ENCODE measurements around the gene EXOC7. TPM values are rescaled to one million over a fixed set of nuclear protein-coding genes. Genes with fewer than 3 reads are reported as not detected.

Gene EXOC7
- total and polyA plus RNA-seq, 4 donors: 25.7 to 138 (median 100) TPM

- Histone ChIP-seq H3K27me3 (ENCODE audit: control insufficient read depth in 1 of 2, insufficient read depth in 2 of 2, low read length in 1 of 2) (no peaks in the 10 kb centered on the region), H3K27ac (ENCODE audit: low read depth in 1 of 2, low read length in 2 of 2) (no peak overlapping the region), H3K36me3 (ENCODE audit: control insufficient read depth in 1 of 2, insufficient read depth in 2 of 2, low read length in 1 of 2) (no peaks in the 10 kb centered on the region), H3K9me3 (ENCODE audit: control insufficient read depth, low read length) (no peaks in the 10 kb centered on the region), H3K4me3 (ENCODE audit: low read length in 2 of 2) (no peak overlapping the region), H3K4me1 (ENCODE audit: control insufficient read depth in 1 of 2, insufficient read depth in 2 of 2, low read length in 2 of 2) (no peaks in the 10 kb centered on the region)
- WGBS, 2 donors: 89 to 91% methylated on average over 7 of the region's 7 CpGs
- DNase-seq (no peak), ATAC-seq (ENCODE audit: low FRiP score) (no peak)
- intact Hi-C loops (cut with DNase I): no loop called here
Observed at GRCh38 chr17:76115138-76115754, 11.7 kb upstream of the EXOC7 start.

DNA sequence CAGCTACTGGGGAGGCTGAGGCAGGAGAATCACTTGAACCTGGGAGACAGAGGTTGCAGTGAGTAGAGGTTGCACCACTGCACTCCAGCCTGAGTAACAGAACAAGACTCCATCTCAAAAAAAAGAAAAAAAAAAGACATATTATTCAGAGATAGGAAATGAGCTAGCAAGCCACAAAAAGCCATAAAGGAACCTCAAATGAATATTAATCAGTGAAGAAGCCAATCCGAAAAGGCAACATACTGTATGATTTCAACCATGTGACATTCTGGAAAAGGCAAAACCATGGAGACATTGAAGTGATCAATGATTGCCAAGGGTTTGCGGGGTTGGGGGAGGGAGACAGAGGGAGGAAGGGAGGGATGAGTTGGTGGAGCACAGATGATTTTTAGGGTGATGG is 8.4 kb upstream of the EXOC7 start:
- no peaks in the 10 kb centered on the region for H3K27me3 ChIP-seq (ENCODE audit: control insufficient read depth in 1 of 2, insufficient read depth in 2 of 2, low read length in 1 of 2)
- DNase-seq: no peak
- no peaks in the 10 kb centered on the region for H3K4me1 ChIP-seq (ENCODE audit: control insufficient read depth in 1 of 2, insufficient read depth in 2 of 2, low read length in 2 of 2)
- WGBS, 2 donors: 85 to 95% methylated on average over 2 of the region's 2 CpGs
- no peak overlapping the region for H3K27ac ChIP-seq (ENCODE audit: low read depth in 1 of 2, low read length in 2 of 2)
- no peaks in the 10 kb centered on the region for H3K36me3 ChIP-seq (ENCODE audit: control insufficient read depth in 1 of 2, insufficient read depth in 2 of 2, low read length in 1 of 2)
- no peaks in the 10 kb centered on the region for H3K9me3 ChIP-seq (ENCODE audit: control insufficient read depth, low read length)
- H3K4me3 ChIP-seq (ENCODE audit: low read length in 2 of 2): no peak overlapping the region
- intact Hi-C loops (cut with DNase I): no loop called here
- ATAC-seq (ENCODE audit: low FRiP score): no peak

DNA sequence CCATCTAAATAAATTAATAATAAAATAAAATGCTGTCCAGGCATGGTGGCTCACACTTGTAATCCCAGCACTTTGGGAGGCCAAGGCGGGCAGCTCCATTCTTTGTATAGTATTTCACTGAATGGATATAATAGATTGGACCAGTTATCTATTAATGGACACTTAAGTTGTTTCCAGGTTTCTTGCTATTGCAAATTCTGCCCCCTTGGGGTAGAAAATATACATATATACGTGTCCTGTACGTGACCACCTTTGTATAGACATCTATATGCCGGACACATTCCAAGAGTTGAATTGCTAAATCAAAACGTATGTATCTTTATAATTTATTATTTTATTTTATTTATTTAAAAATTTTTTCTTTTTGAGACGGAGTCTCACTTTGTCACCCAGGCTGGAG is 3.9 kb upstream of the EXOC7 start:
- Histone ChIP-seq H3K27me3 (ENCODE audit: control insufficient read depth in 1 of 2, insufficient read depth in 2 of 2, low read length in 1 of 2) (no peaks in the 10 kb centered on the region), H3K4me3 (ENCODE audit: low read length in 2 of 2) (no peak overlapping the region), H3K4me1 (ENCODE audit: control insufficient read depth in 1 of 2, insufficient read depth in 2 of 2, low read length in 2 of 2) (peaks cover 0 to 2% of the 10 kb centered on the region in 2 donors), H3K36me3 (ENCODE audit: control insufficient read depth in 1 of 2, insufficient read depth in 2 of 2, low read length in 1 of 2) (no peaks in the 10 kb centered on the region), H3K9me3 (ENCODE audit: control insufficient read depth, low read length) (no peaks in the 10 kb centered on the region), H3K27ac (ENCODE audit: low read depth in 1 of 2, low read length in 2 of 2) (no peak overlapping the region)
- DNase-seq (no peak), ATAC-seq (ENCODE audit: low FRiP score) (no peak)
- WGBS, 2 donors: 91 to 94% methylated on average over 6 of the region's 6 CpGs
- intact Hi-C loops (cut with DNase I): no loop called here

DNA sequence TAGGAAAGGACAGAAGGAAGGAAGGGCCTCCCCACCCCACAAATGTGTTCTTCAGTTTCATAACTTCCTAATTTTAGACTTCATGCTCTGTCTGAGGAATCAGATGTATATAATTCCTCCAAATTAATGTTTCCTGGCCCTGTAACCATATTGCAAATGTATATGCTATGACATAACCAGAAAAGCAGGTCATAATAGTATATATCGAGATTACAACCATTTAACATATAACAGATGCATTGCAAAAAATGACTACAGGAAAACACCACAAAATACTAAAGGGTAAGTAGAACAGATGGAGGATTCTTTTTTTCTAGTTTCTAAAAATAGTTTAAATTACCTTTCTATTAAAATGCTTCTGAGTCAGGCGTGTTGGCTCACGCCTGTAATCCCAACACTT is 3.1 kb upstream of the EXOC7 start:
- intact Hi-C loops (cut with DNase I): no loop called here
- Histone ChIP-seq H3K36me3 (ENCODE audit: control insufficient read depth in 1 of 2, insufficient read depth in 2 of 2, low read length in 1 of 2) (no peaks in the 10 kb centered on the region), H3K4me3 (ENCODE audit: low read length in 2 of 2) (no peak overlapping the region), H3K27me3 (ENCODE audit: control insufficient read depth in 1 of 2, insufficient read depth in 2 of 2, low read length in 1 of 2) (no peaks in the 10 kb centered on the region), H3K9me3 (ENCODE audit: control insufficient read depth, low read length) (no peaks in the 10 kb centered on the region), H3K27ac (ENCODE audit: low read depth in 1 of 2, low read length in 2 of 2) (no peak overlapping the region), H3K4me1 (ENCODE audit: control insufficient read depth in 1 of 2, insufficient read depth in 2 of 2, low read length in 2 of 2) (peaks cover 0 to 2% of the 10 kb centered on the region in 2 donors)
- ATAC-seq (ENCODE audit: low FRiP score) (no peak), DNase-seq (no peak)
- 71 to 74% methylated on average over 3 of the region's 3 CpGs for WGBS, 2 donors

DNA sequence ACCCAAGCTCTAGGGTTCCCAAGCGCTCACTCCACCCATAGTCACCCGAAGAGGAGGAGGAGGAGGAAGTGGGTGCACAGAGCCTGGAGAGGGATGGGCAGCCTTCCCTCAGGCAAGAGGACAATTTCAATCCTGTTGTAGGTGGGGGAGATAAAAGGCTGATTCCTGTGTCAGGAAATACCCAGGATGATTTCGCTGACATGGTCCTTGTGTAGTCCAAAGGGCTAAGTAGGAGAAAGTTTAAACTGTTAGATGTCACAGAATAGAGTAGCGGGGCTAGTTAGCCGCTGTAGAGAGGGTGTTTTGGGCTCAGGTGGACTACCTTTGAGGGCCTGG is 1.3 kb upstream of the EXOC7 start:
- peaks cover 0 to 2% of the 10 kb centered on the region in 2 donors for H3K4me1 ChIP-seq (ENCODE audit: control insufficient read depth in 1 of 2, insufficient read depth in 2 of 2, low read length in 2 of 2)
- no peaks in the 10 kb centered on the region for H3K27me3 ChIP-seq (ENCODE audit: control insufficient read depth in 1 of 2, insufficient read depth in 2 of 2, low read length in 1 of 2)
- H3K9me3 ChIP-seq (ENCODE audit: control insufficient read depth, low read length): no peaks in the 10 kb centered on the region
- 76 to 91% methylated on average over 5 of the region's 5 CpGs for WGBS, 2 donors
- DNase-seq (no peak), ATAC-seq (ENCODE audit: low FRiP score) (no peak)
- intact Hi-C loops (cut with DNase I): no loop called here
- H3K36me3 ChIP-seq (ENCODE audit: control insufficient read depth in 1 of 2, insufficient read depth in 2 of 2, low read length in 1 of 2): no peaks in the 10 kb centered on the region
- no peak overlapping the region for H3K4me3 ChIP-seq (ENCODE audit: low read length in 2 of 2)
- H3K27ac ChIP-seq (ENCODE audit: low read depth in 1 of 2, low read length in 2 of 2): no peak overlapping the region

DNA sequence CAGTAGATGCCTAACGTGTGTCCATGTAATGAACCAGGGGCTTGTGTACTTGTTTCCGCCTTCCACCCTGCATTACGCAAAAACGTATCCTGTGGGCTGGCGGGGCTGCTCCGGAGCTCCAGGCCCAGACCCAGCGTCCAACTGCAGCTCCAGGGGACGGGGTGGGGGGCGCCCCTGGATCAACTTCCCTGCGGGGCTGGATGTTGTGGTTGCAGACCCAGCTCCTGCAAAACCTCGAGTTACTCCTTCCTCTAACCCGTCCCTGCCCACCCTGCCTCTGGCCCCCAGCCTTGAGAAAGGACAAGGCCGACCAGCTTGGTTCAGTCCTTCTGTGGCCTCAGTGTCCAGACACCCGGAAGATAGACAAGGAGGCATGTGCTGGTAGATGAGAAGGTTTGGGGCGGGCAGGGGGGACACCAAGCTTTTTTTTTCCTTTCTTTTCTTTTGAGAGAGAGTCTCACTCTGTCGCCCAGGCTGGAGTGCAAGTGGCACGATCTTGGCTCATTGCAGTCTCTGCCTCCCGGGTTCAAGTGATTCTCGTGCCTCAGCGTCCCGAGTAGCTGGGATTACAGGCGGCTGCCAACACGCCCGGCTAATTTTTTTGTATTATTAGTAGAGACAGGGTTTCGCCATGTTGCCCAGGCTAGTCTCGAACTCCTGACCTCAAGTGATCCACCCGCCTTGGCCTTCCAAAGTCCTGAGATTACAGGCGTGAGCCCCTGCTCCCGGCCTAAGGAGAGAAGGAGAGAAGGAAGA is 731 bp upstream of the EXOC7 start:
- Histone ChIP-seq H3K4me1 (ENCODE audit: control insufficient read depth in 1 of 2, insufficient read depth in 2 of 2, low read length in 2 of 2) (peaks cover 0 to 2% of the 10 kb centered on the region in 2 donors), H3K4me3 (ENCODE audit: low read length in 2 of 2) (peak overlapping the region in 1 of 2 donors; percentile 65), H3K36me3 (ENCODE audit: control insufficient read depth in 1 of 2, insufficient read depth in 2 of 2, low read length in 1 of 2) (no peaks in the 10 kb centered on the region), H3K27ac (ENCODE audit: low read depth in 1 of 2, low read length in 2 of 2) (peak overlapping the region in 1 of 2 donors; percentile 22), H3K9me3 (ENCODE audit: control insufficient read depth, low read length) (no peaks in the 10 kb centered on the region), H3K27me3 (ENCODE audit: control insufficient read depth in 1 of 2, insufficient read depth in 2 of 2, low read length in 1 of 2) (no peaks in the 10 kb centered on the region)
- intact Hi-C loops (cut with DNase I): no loop called here
- DNase-seq (no peak), ATAC-seq (ENCODE audit: low FRiP score) (no peak)
- 84 to 89% methylated on average over 29 of the region's 29 CpGs for WGBS, 2 donors

DNA sequence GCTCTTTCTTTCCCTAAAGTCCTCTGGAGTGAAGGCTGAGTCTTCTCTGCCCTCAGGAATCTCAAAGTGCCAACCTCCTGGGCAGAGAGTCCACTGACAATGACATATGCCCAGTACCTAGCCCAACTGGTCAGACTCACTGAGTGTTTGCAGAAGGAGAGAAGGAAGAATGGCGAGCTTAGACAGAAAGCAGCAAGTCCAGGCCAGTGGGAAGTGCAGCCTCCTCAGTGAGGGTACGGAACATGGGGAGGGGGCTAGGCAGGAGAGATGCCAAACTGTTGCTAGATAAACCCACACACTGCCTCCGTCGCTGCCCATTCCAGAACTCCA is 678 bp downstream of the EXOC7 start:
- Histone ChIP-seq H3K27me3 (ENCODE audit: control insufficient read depth in 1 of 2, insufficient read depth in 2 of 2, low read length in 1 of 2) (no peaks in the 10 kb centered on the region), H3K36me3 (ENCODE audit: control insufficient read depth in 1 of 2, insufficient read depth in 2 of 2, low read length in 1 of 2) (no peaks in the 10 kb centered on the region), H3K4me3 (ENCODE audit: low read length in 2 of 2) (peak overlapping the region; percentile 46 to 65), H3K9me3 (ENCODE audit: control insufficient read depth, low read length) (no peaks in the 10 kb centered on the region), H3K4me1 (ENCODE audit: control insufficient read depth in 1 of 2, insufficient read depth in 2 of 2, low read length in 2 of 2) (peaks cover 0 to 2% of the 10 kb centered on the region in 2 donors), H3K27ac (ENCODE audit: low read depth in 1 of 2, low read length in 2 of 2) (no peak overlapping the region)
- ATAC-seq (ENCODE audit: low FRiP score): no peak
- intact Hi-C loops (cut with DNase I): no loop called here
- WGBS, 2 donors: 0 to 2% methylated on average over 4 of the region's 4 CpGs
- DNase-seq: no peak

DNA sequence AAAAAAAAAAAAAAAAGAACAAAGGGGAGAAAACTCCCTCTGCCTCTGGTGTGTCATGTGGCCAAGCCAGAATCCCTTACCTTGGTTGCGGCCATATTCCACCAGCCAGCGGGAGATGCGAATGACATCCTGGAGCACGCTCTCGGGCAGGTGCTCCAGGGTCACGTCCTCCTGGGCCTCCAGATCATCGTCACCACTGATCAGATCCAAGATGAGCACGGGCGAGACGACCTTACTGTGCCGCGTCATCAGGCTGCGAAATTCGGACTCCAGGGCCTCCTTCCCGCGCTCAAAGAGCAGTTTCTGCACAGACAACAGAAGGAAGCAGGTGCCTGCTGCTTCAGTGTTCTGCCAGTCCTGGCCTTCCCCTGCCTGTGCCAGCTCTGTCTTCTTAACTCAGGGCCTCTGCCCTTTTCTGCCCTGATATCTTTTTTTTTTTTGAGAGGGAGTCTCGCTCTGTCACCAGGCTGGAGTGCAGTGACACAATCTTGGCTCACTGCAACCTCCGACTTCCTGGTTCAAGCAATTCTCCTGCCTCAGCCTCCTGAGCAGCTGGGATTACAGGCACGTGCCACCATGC is 5.8 kb downstream of the EXOC7 start:
- Histone ChIP-seq H3K4me3 (ENCODE audit: low read length in 2 of 2) (no peak overlapping the region), H3K9me3 (ENCODE audit: control insufficient read depth, low read length) (no peaks in the 10 kb centered on the region), H3K36me3 (ENCODE audit: control insufficient read depth in 1 of 2, insufficient read depth in 2 of 2, low read length in 1 of 2) (peaks cover 5 to 6% of the 10 kb centered on the region in 2 donors), H3K4me1 (ENCODE audit: control insufficient read depth in 1 of 2, insufficient read depth in 2 of 2, low read length in 2 of 2) (peaks cover 0 to 2% of the 10 kb centered on the region in 2 donors), H3K27ac (ENCODE audit: low read depth in 1 of 2, low read length in 2 of 2) (no peak overlapping the region), H3K27me3 (ENCODE audit: control insufficient read depth in 1 of 2, insufficient read depth in 2 of 2, low read length in 1 of 2) (no peaks in the 10 kb centered on the region)
- 90 to 96% methylated on average over 19 of the region's 19 CpGs for WGBS, 2 donors
- intact Hi-C loops (cut with DNase I): no loop called here
- DNase-seq (peak in 1 of 2 donors; percentile 52), ATAC-seq (ENCODE audit: low FRiP score) (no peak)

- Histone ChIP-seq H3K27me3 (ENCODE audit: control insufficient read depth in 1 of 2, insufficient read depth in 2 of 2, low read length in 1 of 2) (no peaks in the 10 kb centered on the region), H3K36me3 (ENCODE audit: control insufficient read depth in 1 of 2, insufficient read depth in 2 of 2, low read length in 1 of 2) (peaks cover 6% of the 10 kb centered on the region in 2 donors), H3K9me3 (ENCODE audit: control insufficient read depth, low read length) (no peaks in the 10 kb centered on the region), H3K4me1 (ENCODE audit: control insufficient read depth in 1 of 2, insufficient read depth in 2 of 2, low read length in 2 of 2) (no peaks in the 10 kb centered on the region), H3K27ac (ENCODE audit: low read depth in 1 of 2, low read length in 2 of 2) (no peak overlapping the region), H3K4me3 (ENCODE audit: low read length in 2 of 2) (no peak overlapping the region)
- DNase-seq (peak in 1 of 2 donors; percentile 64), ATAC-seq (ENCODE audit: low FRiP score) (no peak)
- WGBS, 2 donors: 83 to 92% methylated on average over 13 of the region's 13 CpGs
- intact Hi-C loops (cut with DNase I): no loop called here
Observed at GRCh38 chr17:76095943-76096342, 7.6 kb downstream of the EXOC7 start.

All from aorta (tissue), 5 donors.